ENCODE results near the gene PDE6D. TPM values are rescaled to one million over a fixed set of nuclear protein-coding genes. Genes with fewer than 3 reads are reported as not detected.

Gene PDE6D
- total RNA-seq (10 to 100 TPM; 40.4 to 52.5 TPM), polyA plus RNA-seq (ENCODE audit: insufficient read length in 2 of 2) (10 to 100 TPM; 82.4 to 88.1 TPM)
- long read RNA-seq, donor 1, transcript PDE6D-202 (4 exons, 672 nt), result minor isoform, 9 of 65 reads
- long read RNA-seq, donor 1, transcript PDE6D-201 (5 exons, 1,175 nt), result major isoform, 37 of 65 reads
- long read RNA-seq, donor 1, partial matches to known transcripts, result 18 of 65 reads
- long read RNA-seq, donor 1, other reads (novel, unspliced or antisense), result 0 of 65 reads
- long read RNA-seq, donor 2, transcript PDE6D-201 (5 exons, 1,175 nt), result major isoform, 16 of 18 reads
- long read RNA-seq, donor 2, partial matches to known transcripts, result 0 of 18 reads
- long read RNA-seq, donor 2, other reads (novel, unspliced or antisense), result 0 of 18 reads
- long read RNA-seq, donor 3, transcript PDE6D-201 (5 exons, 1,175 nt), result major isoform, 16 of 19 reads
- long read RNA-seq, donor 3, partial matches to known transcripts, result 0 of 19 reads
- long read RNA-seq, donor 3, other reads (novel, unspliced or antisense), result 0 of 19 reads
- long read RNA-seq, donor 4, transcript PDE6D-201 (5 exons, 1,175 nt), result major isoform, 24 of 38 reads
- long read RNA-seq, donor 4, partial matches to known transcripts, result 11 of 38 reads
- long read RNA-seq, donor 4, other reads (novel, unspliced or antisense), result 0 of 38 reads

GRCh38 chr2:231780909-231781797 is at the start of gene PDE6D:
Gene PDE6D (minus strand): TSS chr2:231781282. CDS start chr2:231781114, 168 bp downstream.
- Histone ChIP-seq H3K4me3 (ENCODE audit: low read depth, low read length) (peak within 1 kb of the TSS; percentile 86), H3K27ac (ENCODE audit: low read depth, low read length) (peak within 1 kb of the TSS; percentile 94), H3K27me3 (ENCODE audit: control insufficient read depth, insufficient read depth, low read length) (no peaks in the 10 kb centered on the region), H3K9me3 (ENCODE audit: control insufficient read depth, insufficient read depth, low read length) (no peaks in the 10 kb centered on the region), H3K36me3 (ENCODE audit: control insufficient read depth, insufficient read depth, low read length) (no peaks in the 10 kb centered on the region), H3K4me1 (ENCODE audit: control insufficient read depth, insufficient read depth, low read length) (peaks cover 12% of the 10 kb centered on the region)
- DNase-seq (ENCODE audit: low read depth in 4 of 6, low spot score in 6 of 6), result peak; percentile 97 to 100 (median 98)
- under 1% methylated on average over 67 of the region's 67 CpGs for WGBS (ENCODE audit: insufficient coverage)

GRCh38 chr2:231821908-231822307 is 40.8 kb upstream of the PDE6D start:
- Histone ChIP-seq H3K9me3 (ENCODE audit: control insufficient read depth, insufficient read depth, low read length) (peaks cover 3% of the 10 kb centered on the region), H3K27me3 (ENCODE audit: control insufficient read depth, insufficient read depth, low read length) (no peaks in the 10 kb centered on the region), H3K36me3 (ENCODE audit: control insufficient read depth, insufficient read depth, low read length) (no peaks in the 10 kb centered on the region), H3K4me1 (ENCODE audit: control insufficient read depth, insufficient read depth, low read length) (no peaks in the 10 kb centered on the region), H3K4me3 (ENCODE audit: low read depth, low read length) (no peak overlapping the region), H3K27ac (ENCODE audit: low read depth, low read length) (no peak overlapping the region)
- no CpG with 5 or more reads among the region's 3 CpGs for WGBS (ENCODE audit: insufficient coverage)
- no peak for DNase-seq (ENCODE audit: low read depth in 4 of 6, low spot score in 6 of 6)

- H3K27me3 ChIP-seq (ENCODE audit: control insufficient read depth, insufficient read depth, low read length), result no peaks in the 10 kb centered on the region
- H3K9me3 ChIP-seq (ENCODE audit: control insufficient read depth, insufficient read depth, low read length), result peaks cover 3% of the 10 kb centered on the region
- DNase-seq (ENCODE audit: low read depth in 4 of 6, low spot score in 6 of 6), result no peak
- WGBS (ENCODE audit: insufficient coverage), result 76% methylated on average over 10 of the region's 12 CpGs
- no peak overlapping the region for H3K4me3 ChIP-seq (ENCODE audit: low read depth, low read length)
- H3K36me3 ChIP-seq (ENCODE audit: control insufficient read depth, insufficient read depth, low read length), result no peaks in the 10 kb centered on the region
- no peaks in the 10 kb centered on the region for H3K4me1 ChIP-seq (ENCODE audit: control insufficient read depth, insufficient read depth, low read length)
- H3K27ac ChIP-seq (ENCODE audit: low read depth, low read length), result no peak overlapping the region
These were observed 39.8 kb upstream of the PDE6D start for GRCh38 chr2:231820786-231821303.

GRCh38 chr2:231819447-231820042 is 38.5 kb upstream of the PDE6D start:
- DNase-seq (ENCODE audit: low read depth in 4 of 6, low spot score in 6 of 6), result no peak
- H3K4me3 ChIP-seq (ENCODE audit: low read depth, low read length), result no peak overlapping the region
- no peaks in the 10 kb centered on the region for H3K4me1 ChIP-seq (ENCODE audit: control insufficient read depth, insufficient read depth, low read length)
- H3K27ac ChIP-seq (ENCODE audit: low read depth, low read length), result no peak overlapping the region
- peaks cover 3% of the 10 kb centered on the region for H3K9me3 ChIP-seq (ENCODE audit: control insufficient read depth, insufficient read depth, low read length)
- no peaks in the 10 kb centered on the region for H3K27me3 ChIP-seq (ENCODE audit: control insufficient read depth, insufficient read depth, low read length)
- 94% methylated on average over 2 of the region's 2 CpGs for WGBS (ENCODE audit: insufficient coverage)
- no peaks in the 10 kb centered on the region for H3K36me3 ChIP-seq (ENCODE audit: control insufficient read depth, insufficient read depth, low read length)

- Histone ChIP-seq H3K4me3 (ENCODE audit: low read depth, low read length) (no peak overlapping the region), H3K4me1 (ENCODE audit: control insufficient read depth, insufficient read depth, low read length) (no peaks in the 10 kb centered on the region), H3K27ac (ENCODE audit: low read depth, low read length) (no peak overlapping the region), H3K9me3 (ENCODE audit: control insufficient read depth, insufficient read depth, low read length) (no peaks in the 10 kb centered on the region), H3K36me3 (ENCODE audit: control insufficient read depth, insufficient read depth, low read length) (peaks cover 4% of the 10 kb centered on the region), H3K27me3 (ENCODE audit: control insufficient read depth, insufficient read depth, low read length) (no peaks in the 10 kb centered on the region)
- WGBS (ENCODE audit: insufficient coverage), result 100% methylated on average over 2 of the region's 8 CpGs
- DNase-seq (ENCODE audit: low read depth in 4 of 6, low spot score in 6 of 6), result no peak
These were observed 35.4 kb upstream of the PDE6D start for GRCh38 chr2:231816327-231817026.

GRCh38 chr2:231810905-231811304 is 29.8 kb upstream of the PDE6D start:
- no peaks in the 10 kb centered on the region for H3K9me3 ChIP-seq (ENCODE audit: control insufficient read depth, insufficient read depth, low read length)
- H3K4me1 ChIP-seq (ENCODE audit: control insufficient read depth, insufficient read depth, low read length), result no peaks in the 10 kb centered on the region
- no peak overlapping the region for H3K27ac ChIP-seq (ENCODE audit: low read depth, low read length)
- no peaks in the 10 kb centered on the region for H3K27me3 ChIP-seq (ENCODE audit: control insufficient read depth, insufficient read depth, low read length)
- H3K36me3 ChIP-seq (ENCODE audit: control insufficient read depth, insufficient read depth, low read length), result peaks cover 40% of the 10 kb centered on the region
- no peak overlapping the region for H3K4me3 ChIP-seq (ENCODE audit: low read depth, low read length)
- DNase-seq (ENCODE audit: low read depth in 4 of 6, low spot score in 6 of 6), result no peak

GRCh38 chr2:231807020-231807419 is 25.9 kb upstream of the PDE6D start:
- Histone ChIP-seq H3K4me1 (ENCODE audit: control insufficient read depth, insufficient read depth, low read length) (no peaks in the 10 kb centered on the region), H3K4me3 (ENCODE audit: low read depth, low read length) (no peak overlapping the region), H3K27me3 (ENCODE audit: control insufficient read depth, insufficient read depth, low read length) (no peaks in the 10 kb centered on the region), H3K36me3 (ENCODE audit: control insufficient read depth, insufficient read depth, low read length) (peaks cover 50% of the 10 kb centered on the region), H3K9me3 (ENCODE audit: control insufficient read depth, insufficient read depth, low read length) (no peaks in the 10 kb centered on the region), H3K27ac (ENCODE audit: low read depth, low read length) (no peak overlapping the region)
- no peak for DNase-seq (ENCODE audit: low read depth in 4 of 6, low spot score in 6 of 6)
- 100% methylated on average over 1 of the region's 2 CpGs for WGBS (ENCODE audit: insufficient coverage)

- no peak overlapping the region for H3K27ac ChIP-seq (ENCODE audit: low read depth, low read length)
- no peak for DNase-seq (ENCODE audit: low read depth in 4 of 6, low spot score in 6 of 6)
- H3K4me3 ChIP-seq (ENCODE audit: low read depth, low read length), result no peak overlapping the region
- H3K4me1 ChIP-seq (ENCODE audit: control insufficient read depth, insufficient read depth, low read length), result no peaks in the 10 kb centered on the region
- peaks cover 43% of the 10 kb centered on the region for H3K36me3 ChIP-seq (ENCODE audit: control insufficient read depth, insufficient read depth, low read length)
- WGBS (ENCODE audit: insufficient coverage), result 92% methylated on average over 6 of the region's 9 CpGs
- no peaks in the 10 kb centered on the region for H3K27me3 ChIP-seq (ENCODE audit: control insufficient read depth, insufficient read depth, low read length)
- no peaks in the 10 kb centered on the region for H3K9me3 ChIP-seq (ENCODE audit: control insufficient read depth, insufficient read depth, low read length)
These were observed 22.5 kb upstream of the PDE6D start for GRCh38 chr2:231803501-231804138.
